Suprapubic skin (tissue), 4 donors: ENCODE results near the gene TREM2.

Experiments used
- POLR2A ChIP-seq, 2 donors: fragments of 450-650 bp; IDR thresholded peaks; one replicate each; pipeline ENCODE4 v1.6.1; 2017; ENCODE audit warnings: antibody characterized with exemption in 2 of 2, mild to moderate bottlenecking in 2 of 2, moderate library complexity in 2 of 2
- POLR2AphosphoS5 ChIP-seq, 3 donors: sonication (generic); formaldehyde crosslinking; IDR thresholded peaks; one replicate each; pipeline ENCODE4 v1.6.1; 2017; ENCODE audit warnings: antibody characterized with exemption in 3 of 3
- TF ChIP-seq, protein P1 (sequence below), 2 donors: fragments of 200-600 bp in 1 of 2; fragments of 450-650 bp in 1 of 2; sonication (generic) in 1 of 2; IDR thresholded peaks; one replicate each; pipeline ENCODE4 v1.5.1; 2016 to 2019; ENCODE audit warnings: antibody characterized with exemption in 2 of 2, mild to moderate bottlenecking in 1 of 2, moderate library complexity in 1 of 2

DNA sequence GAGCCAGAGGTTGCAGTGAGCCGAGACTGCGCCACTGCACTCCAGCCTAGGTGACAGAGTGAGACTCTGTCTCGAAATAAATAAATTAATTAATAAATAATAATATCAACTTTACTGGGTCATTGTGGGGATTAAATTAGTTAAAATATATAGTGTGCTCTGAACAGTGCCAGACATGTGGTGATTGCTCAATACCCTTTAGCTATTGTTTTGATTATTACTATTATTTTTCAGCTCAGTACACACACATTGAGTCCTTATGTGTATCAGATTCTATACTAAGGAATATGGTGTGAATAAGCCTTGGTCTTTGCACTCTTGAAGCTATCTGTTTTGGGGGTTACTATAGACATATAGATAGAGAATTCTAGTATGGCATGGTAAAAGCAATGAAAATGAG lies 37.6 kb downstream of the TREM2 start:
- TF ChIP-seq, protein P1, sequence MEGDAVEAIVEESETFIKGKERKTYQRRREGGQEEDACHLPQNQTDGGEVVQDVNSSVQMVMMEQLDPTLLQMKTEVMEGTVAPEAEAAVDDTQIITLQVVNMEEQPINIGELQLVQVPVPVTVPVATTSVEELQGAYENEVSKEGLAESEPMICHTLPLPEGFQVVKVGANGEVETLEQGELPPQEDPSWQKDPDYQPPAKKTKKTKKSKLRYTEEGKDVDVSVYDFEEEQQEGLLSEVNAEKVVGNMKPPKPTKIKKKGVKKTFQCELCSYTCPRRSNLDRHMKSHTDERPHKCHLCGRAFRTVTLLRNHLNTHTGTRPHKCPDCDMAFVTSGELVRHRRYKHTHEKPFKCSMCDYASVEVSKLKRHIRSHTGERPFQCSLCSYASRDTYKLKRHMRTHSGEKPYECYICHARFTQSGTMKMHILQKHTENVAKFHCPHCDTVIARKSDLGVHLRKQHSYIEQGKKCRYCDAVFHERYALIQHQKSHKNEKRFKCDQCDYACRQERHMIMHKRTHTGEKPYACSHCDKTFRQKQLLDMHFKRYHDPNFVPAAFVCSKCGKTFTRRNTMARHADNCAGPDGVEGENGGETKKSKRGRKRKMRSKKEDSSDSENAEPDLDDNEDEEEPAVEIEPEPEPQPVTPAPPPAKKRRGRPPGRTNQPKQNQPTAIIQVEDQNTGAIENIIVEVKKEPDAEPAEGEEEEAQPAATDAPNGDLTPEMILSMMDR (IDR thresholded peaks at IDR 0.05), result no peak
- TF ChIP-seq POLR2A (IDR thresholded peaks at IDR 0.05), result no peak
- no peak for TF ChIP-seq POLR2AphosphoS5 (IDR thresholded peaks at IDR 0.05)
